ENCODE data around the gene ECE1.
"Not testable (repeated sequence)": the region's sequence is repeated elsewhere in the genome, so short reads cannot be mapped to it uniquely, and the experiment has no call there.

The ECE1 gene

GRCh38 chr1:21292984-21293536, 2.8 kb upstream of the ECE1 start:
- DNase-seq, result no peak

- DNase-seq, result no peak
Measured at GRCh38 chr1:21292503-21292983, 2.3 kb upstream of the ECE1 start.

- no peak for DNase-seq
Measured at GRCh38 chr1:21291964-21292363, 1.7 kb upstream of the ECE1 start.

GRCh38 chr1:21291184-21291583, 921 bp upstream of the ECE1 start:
- DNase-seq, result no peak

- no peak for DNase-seq
Measured at GRCh38 chr1:21290546-21290944, 282 bp upstream of the ECE1 start.

GRCh38 chr1:21289127-21289526, 1.1 kb downstream of the ECE1 start:
- DNase-seq, result no peak

- DNase-seq, result no peak
Measured at GRCh38 chr1:21287905-21288514, 2.3 kb downstream of the ECE1 start.

- not testable (repeated sequence) for DNase-seq
Measured at GRCh38 chr1:21285386-21285785, 4.9 kb downstream of the ECE1 start.

- DNase-seq, result no peak
Measured at GRCh38 chr1:21285055-21285372, 5.2 kb downstream of the ECE1 start.

- peak in 2 of 56 donors; percentile 28 to 29 for DNase-seq
Measured at GRCh38 chr1:21284206-21285054, 5.8 kb downstream of the ECE1 start.

- DNase-seq, result no peak
Measured at GRCh38 chr1:21283524-21283923, 6.7 kb downstream of the ECE1 start.

GRCh38 chr1:21282020-21282419, 8.2 kb downstream of the ECE1 start:
- DNase-seq, result not testable (repeated sequence)

- no peak for DNase-seq
Measured at GRCh38 chr1:21280482-21280881, 9.8 kb downstream of the ECE1 start.

- no peak for DNase-seq
Measured at GRCh38 chr1:21280011-21280471, 10.2 kb downstream of the ECE1 start.

GRCh38 chr1:21278860-21279845, 11.1 kb downstream of the ECE1 start:
- DNase-seq, result no peak

GRCh38 chr1:21278208-21278859, 11.9 kb downstream of the ECE1 start:
- DNase-seq, result peak in 16 of 56 donors; percentile 8 to 58 (median 31)

- DNase-seq, result peak in 17 of 56 donors; percentile 10 to 46 (median 34)
Measured at GRCh38 chr1:21277180-21277579, 13.1 kb downstream of the ECE1 start.

GRCh38 chr1:21272540-21272939, 17.7 kb downstream of the ECE1 start:
- no peak for DNase-seq

- DNase-seq, result no peak
Measured at GRCh38 chr1:21271550-21271949, 18.7 kb downstream of the ECE1 start.

GRCh38 chr1:21270086-21270689, 20.1 kb downstream of the ECE1 start:
- DNase-seq, result peak in 10 of 56 donors; percentile 12 to 61 (median 24)
